ENCODE measurements around the gene NLRP13. TPM values are rescaled to one million over a fixed set of nuclear protein-coding genes. Genes with fewer than 3 reads are reported as not detected.

NLRP13 gene
- total RNA-seq, 1 donor from 2014 or later, result not detected

DNA sequence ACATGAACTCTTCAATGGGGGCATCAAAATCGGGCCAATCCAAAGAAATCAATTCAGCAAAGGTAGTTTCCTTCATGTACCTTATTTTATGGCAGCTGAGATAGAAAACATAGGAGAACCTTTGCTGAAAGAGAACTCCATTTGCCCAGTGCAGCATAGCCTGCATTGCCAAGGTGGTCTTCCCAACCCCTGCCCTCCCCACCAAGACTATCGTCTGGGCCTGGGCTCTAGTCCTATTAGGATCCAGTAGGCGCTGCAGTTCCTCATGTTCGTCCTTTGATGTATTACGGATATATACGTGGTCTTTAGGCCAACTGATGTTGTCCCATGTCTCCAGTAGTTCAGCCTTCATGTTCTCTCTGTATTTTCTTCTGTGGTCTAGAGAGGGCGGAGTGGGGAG, 19.2 kb downstream of the NLRP13 start:
- TF ChIP-seq, protein P1, sequence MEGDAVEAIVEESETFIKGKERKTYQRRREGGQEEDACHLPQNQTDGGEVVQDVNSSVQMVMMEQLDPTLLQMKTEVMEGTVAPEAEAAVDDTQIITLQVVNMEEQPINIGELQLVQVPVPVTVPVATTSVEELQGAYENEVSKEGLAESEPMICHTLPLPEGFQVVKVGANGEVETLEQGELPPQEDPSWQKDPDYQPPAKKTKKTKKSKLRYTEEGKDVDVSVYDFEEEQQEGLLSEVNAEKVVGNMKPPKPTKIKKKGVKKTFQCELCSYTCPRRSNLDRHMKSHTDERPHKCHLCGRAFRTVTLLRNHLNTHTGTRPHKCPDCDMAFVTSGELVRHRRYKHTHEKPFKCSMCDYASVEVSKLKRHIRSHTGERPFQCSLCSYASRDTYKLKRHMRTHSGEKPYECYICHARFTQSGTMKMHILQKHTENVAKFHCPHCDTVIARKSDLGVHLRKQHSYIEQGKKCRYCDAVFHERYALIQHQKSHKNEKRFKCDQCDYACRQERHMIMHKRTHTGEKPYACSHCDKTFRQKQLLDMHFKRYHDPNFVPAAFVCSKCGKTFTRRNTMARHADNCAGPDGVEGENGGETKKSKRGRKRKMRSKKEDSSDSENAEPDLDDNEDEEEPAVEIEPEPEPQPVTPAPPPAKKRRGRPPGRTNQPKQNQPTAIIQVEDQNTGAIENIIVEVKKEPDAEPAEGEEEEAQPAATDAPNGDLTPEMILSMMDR (conservative IDR thresholded peaks at IDR 0.05), result no peak
- peaks cover 3% of the 10 kb centered on the region for H3K36me3 Mint-ChIP-seq (ENCODE audit: low read depth)
- no peaks in the 10 kb centered on the region for H3K27me3 Mint-ChIP-seq (ENCODE audit: low read depth)
- no peak overlapping the region for H3K4me3 Mint-ChIP-seq
- no peaks in the 10 kb centered on the region for H3K4me1 Mint-ChIP-seq
- H3K9me3 Mint-ChIP-seq, result peaks cover 26% of the 10 kb centered on the region
- H3K27ac Mint-ChIP-seq (ENCODE audit: unreplicated experiment), result no peak overlapping the region
- no peak for DNase-seq (ENCODE audit: low read depth, low spot score)

DNA sequence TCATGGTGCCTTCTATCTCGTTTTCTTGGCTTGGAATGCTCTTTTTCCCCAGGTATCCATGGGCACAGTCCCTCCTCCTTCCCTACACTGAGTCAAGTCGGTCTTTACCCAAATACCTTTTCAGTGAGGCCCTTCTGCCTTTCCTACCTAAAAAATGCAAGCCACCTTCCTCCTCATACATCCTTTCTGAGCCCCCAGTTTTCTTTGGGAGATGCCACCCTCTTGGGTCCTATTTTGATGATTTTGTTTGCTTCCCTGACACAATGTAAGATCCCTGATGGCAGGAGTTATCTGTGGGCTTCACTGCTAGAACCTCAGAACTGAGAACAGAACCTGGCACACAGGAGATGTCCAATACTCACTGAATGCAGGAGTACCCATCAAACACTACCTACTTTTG, 22.3 kb downstream of the NLRP13 start:
- DNase-seq (ENCODE audit: low read depth, low spot score), result no peak
- no peaks in the 10 kb centered on the region for H3K4me1 Mint-ChIP-seq
- H3K36me3 Mint-ChIP-seq (ENCODE audit: low read depth), result peaks cover 2% of the 10 kb centered on the region
- TF ChIP-seq, protein P1 (conservative IDR thresholded peaks at IDR 0.05), result no peak
- peaks cover 23% of the 10 kb centered on the region for H3K9me3 Mint-ChIP-seq
- H3K4me3 Mint-ChIP-seq, result no peak overlapping the region
- no peak overlapping the region for H3K27ac Mint-ChIP-seq (ENCODE audit: unreplicated experiment)
- no peaks in the 10 kb centered on the region for H3K27me3 Mint-ChIP-seq (ENCODE audit: low read depth)

DNA sequence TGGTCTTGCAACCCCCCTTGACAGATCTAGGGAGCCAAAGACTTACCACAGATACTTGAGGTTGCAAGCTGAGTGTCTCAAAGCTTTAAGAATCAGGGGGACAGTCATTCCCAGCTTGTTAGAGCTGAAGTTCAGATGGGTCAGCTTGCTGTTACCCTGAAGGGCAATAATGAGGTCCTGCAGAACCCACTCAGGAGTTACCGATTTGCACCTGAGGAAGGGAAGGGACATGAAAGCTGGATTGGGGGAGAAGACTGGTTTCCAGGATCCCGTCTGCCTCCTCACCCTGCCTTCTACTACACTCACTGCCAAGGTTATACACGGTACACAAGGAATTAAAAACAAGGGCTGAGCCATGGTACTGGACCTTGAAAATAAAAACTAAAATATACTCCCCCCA, 24.4 kb downstream of the NLRP13 start:
- DNase-seq (ENCODE audit: low read depth, low spot score), result no peak
- H3K27ac Mint-ChIP-seq (ENCODE audit: unreplicated experiment), result no peak overlapping the region
- H3K9me3 Mint-ChIP-seq, result peaks cover 29% of the 10 kb centered on the region
- H3K27me3 Mint-ChIP-seq (ENCODE audit: low read depth), result no peaks in the 10 kb centered on the region
- H3K4me3 Mint-ChIP-seq, result no peak overlapping the region
- TF ChIP-seq, protein P1 (conservative IDR thresholded peaks at IDR 0.05), result no peak
- H3K4me1 Mint-ChIP-seq, result no peaks in the 10 kb centered on the region
- peaks cover 8% of the 10 kb centered on the region for H3K36me3 Mint-ChIP-seq (ENCODE audit: low read depth)

DNA sequence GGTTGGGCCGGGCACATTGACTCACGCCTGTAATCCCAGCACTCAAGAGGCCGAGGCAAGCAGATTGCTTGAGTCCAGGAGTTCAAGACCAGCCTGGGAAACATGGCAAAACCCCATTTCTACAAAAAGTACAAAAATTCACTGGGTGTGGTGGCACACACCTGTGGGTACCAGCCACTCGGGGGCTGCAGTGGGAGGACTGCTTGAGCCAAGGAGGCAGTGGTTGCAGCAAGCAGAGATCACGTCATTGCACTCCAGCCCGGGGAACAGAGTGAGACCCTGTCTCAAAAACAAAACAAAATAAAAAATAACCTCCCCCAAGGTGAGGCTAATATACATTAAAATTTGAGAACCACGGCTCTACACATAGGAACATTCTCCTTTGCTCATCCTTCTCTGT, 24.9 kb downstream of the NLRP13 start:
- Mint-ChIP-seq H3K36me3 (ENCODE audit: low read depth) (peaks cover 8% of the 10 kb centered on the region), H3K27me3 (ENCODE audit: low read depth) (no peaks in the 10 kb centered on the region), H3K27ac (ENCODE audit: unreplicated experiment) (no peak overlapping the region), H3K4me3 (no peak overlapping the region), H3K4me1 (no peaks in the 10 kb centered on the region), H3K9me3 (peaks cover 29% of the 10 kb centered on the region)
- TF ChIP-seq, protein P1 (conservative IDR thresholded peaks at IDR 0.05), result no peak
- DNase-seq (ENCODE audit: low read depth, low spot score), result no peak

DNA sequence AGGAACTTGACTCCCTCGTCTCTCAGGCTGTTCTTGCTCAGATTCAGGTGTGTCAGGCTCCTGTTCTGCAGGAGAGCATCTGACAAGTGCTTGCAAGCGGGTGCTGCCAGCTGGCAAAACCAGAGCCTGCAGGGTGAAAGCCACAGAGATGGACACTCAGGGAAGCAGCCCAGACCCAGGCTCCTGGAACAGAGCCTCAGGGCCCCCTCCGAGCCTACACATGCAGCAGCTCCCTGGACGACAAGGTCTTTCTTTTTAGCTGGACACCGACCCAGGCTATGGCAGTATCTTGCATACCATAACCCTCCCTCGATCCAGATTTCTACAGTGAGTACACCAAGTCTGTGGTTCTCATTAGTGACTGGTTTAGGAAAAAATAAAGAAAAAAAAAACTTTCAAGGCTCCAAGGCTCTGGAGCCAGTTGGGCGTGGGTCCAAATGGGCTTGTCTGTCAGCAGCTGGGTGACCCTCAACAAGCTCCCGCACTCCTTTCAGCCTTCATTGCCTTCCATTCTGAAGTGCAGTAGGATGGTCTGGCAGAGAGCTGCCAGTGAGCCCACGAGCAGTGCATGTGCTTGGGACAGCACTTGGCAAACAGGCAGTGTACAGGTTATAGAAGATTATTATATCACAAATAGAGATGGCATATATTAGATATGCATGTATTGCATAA, 29.9 kb downstream of the NLRP13 start:
- Mint-ChIP-seq H3K9me3 (peaks cover 21% of the 10 kb centered on the region), H3K27me3 (ENCODE audit: low read depth) (no peaks in the 10 kb centered on the region), H3K4me3 (no peak overlapping the region), H3K27ac (ENCODE audit: unreplicated experiment) (no peak overlapping the region), H3K4me1 (no peaks in the 10 kb centered on the region), H3K36me3 (ENCODE audit: low read depth) (peaks cover 11% of the 10 kb centered on the region)
- DNase-seq (ENCODE audit: low read depth, low spot score), result no peak
- TF ChIP-seq, protein P1 (conservative IDR thresholded peaks at IDR 0.05), result no peak

Measured in neural crest cell (in vitro differentiated cells).